ENCODE measurements around the gene LPCAT1.
"Not testable (repeated sequence)": the region's sequence is repeated elsewhere in the genome, so short reads cannot be mapped to it uniquely, and the experiment has no call there.

The LPCAT1 gene

DNA sequence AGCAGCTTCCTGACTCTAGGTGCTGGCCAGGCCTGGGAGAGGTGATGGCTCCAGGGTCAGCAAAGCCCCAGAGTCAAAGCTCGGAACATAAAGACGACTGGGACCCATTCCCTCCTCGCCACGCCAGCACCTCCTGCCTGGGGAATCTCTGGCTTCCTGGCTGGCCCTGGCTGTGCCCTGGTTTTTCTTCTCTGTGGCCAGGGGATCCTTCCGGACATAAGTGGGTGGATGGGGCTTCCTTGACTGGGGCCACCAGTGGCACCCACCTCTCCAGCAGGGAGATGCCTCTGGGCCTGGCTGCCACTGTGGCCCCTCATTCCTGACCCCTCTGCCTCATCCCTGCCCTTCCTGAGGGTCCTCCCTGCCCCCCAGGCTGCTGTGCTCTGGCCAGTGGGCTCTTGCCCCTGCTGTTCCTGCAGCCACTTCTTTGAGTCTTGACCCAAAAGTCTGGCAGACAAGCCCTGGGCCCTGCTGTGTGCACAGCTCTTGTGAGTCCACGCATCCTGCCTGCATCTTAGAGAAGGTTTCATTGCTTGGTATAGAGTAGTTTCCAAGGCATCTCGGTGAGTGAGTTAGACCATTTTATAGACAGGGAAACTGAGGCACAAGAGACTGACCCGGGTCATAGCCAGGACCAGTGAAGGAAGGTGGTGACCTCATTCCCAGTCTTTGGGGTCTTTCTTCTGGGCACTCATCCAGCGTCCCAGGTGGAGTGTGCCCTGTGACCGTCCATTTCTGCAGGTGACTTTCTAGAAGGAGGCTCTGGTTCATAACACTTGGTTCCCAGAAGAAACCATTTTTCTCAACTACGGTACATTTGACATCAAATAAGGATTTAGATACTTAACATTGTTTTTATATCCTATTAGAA is 17.3 kb upstream of the LPCAT1 start:
- DNase-seq = no peak

DNA sequence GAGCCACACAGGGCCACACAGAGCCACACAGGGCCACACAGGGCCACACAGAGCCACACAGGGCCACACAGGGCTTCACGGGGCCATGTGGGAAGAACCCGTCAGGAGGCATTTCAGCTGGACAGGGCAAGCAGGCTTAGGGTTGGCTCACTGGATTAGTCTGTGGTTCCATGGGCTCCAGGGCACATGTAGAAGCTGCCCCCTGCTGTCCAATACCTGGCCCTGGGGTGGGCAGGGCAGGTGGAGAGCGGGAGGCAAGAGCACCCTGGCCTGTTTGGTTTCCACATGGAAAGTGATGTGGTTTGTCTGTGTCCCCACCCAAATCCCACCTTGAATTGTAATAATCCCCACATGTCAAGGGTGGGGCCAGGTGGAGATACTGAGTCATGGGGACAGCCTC is 16.4 kb upstream of the LPCAT1 start:
- DNase-seq = no peak

DNA sequence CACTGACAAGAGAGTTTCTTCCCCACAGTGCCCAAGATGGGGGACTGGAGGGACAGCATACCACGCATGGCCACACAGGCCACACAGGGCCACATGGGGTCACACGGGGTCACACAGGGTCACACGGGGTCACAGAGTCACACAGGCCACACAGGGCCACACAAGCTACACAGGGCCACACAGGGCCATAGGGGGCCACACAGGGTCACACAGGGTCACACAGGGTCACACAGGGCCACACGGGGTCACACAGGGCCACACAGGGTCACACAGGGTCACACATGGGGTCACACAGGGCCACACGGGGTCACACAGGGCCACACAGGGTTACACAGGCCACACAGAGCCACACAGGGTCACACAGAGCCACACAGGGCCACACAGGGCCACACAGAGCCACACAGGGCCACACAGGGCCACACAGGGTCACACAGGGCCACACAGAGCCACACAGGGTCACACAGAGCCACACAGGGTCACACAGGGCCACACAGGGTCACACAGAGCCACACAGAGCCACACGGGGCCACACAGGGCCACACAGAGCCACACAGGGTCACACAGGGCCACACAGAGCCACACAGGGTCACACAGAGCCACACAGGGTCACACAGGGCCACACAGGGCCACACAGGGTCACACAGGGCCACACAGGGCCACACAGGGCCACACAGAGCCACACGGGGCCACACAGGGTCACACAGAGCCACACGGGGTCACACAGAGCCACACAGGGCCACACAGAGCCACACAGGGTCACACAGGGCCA is 15.8 kb upstream of the LPCAT1 start:
- DNase-seq = not testable (repeated sequence)

DNA sequence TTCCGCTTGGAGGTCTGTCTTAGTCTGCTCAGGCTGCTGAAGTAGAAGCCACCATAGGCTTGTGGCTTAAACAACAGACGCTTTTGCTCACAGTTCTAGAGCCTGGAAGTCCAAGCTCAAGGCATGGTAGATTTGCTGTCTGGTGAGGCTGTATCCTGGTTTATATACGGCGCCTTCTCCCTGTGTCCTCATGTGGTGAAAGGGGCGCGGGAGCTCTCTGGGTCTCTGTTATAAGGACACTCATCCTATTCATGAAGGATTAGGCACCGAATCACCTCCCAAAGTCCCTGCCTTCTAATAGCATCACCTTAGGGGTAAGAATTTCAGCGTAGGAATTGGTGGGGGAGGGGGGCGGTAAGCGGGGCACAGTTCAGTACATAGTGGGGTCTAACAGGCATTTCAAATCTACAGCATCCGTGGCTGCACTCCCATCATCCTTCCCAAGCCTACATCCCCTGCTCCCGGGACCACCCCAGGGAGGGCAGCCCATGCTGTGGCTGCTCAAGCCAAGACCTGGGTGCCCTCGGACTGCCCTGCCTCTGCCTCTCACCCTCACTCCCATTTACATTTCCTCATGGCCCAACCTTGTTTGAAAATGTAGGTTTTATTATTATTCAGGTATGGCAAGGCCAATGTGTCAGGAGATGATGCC is 15.1 kb upstream of the LPCAT1 start:
- DNase-seq = no peak

DNA sequence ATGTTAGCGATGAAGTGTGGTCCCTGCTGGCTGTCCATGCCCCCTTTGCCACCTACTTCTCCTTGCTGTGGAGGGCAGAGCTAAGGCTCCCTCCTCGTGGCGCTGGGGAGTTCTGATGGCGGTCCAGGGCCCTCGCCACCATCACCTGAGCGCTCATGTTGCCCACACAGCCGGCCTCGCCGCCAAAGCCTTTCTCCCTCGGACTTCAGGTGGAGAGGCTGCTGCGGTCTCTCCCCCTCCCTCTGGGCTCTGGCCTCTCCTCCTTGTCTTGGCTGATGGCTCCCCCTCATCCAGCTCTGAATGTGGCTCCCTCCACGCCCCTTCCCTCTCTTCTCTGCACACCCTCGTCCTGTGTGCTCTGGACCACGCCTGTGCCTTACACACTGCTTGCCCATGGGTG is 14.5 kb upstream of the LPCAT1 start:
- no peak for DNase-seq

DNA sequence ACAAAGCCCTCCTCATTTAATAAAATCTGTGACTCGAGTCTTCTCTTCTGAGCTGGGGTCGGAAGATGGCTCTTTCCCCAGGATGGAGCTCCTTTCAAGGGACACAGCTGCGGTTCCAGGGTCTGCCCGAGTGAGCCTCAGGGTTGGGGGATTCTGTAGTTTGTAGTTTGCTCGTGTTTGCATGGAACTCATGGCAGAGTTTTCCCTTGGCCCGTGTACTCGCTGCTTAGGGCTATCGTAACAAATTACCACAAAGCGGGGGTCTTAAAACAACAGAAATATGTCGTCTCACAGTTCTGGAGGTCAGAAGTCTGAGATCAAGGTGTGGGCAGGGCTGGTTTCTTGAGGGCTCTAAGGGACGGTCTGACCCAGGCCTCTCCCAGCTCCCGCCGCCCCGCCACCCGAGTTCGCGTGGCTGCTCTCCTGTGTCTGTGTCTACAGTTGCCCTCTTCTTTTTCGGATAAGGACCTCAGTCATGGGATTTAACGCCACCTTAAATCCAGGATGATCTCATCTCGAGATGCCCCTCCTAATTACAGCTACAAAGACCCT is 13.9 kb upstream of the LPCAT1 start:
- no peak for DNase-seq

DNA sequence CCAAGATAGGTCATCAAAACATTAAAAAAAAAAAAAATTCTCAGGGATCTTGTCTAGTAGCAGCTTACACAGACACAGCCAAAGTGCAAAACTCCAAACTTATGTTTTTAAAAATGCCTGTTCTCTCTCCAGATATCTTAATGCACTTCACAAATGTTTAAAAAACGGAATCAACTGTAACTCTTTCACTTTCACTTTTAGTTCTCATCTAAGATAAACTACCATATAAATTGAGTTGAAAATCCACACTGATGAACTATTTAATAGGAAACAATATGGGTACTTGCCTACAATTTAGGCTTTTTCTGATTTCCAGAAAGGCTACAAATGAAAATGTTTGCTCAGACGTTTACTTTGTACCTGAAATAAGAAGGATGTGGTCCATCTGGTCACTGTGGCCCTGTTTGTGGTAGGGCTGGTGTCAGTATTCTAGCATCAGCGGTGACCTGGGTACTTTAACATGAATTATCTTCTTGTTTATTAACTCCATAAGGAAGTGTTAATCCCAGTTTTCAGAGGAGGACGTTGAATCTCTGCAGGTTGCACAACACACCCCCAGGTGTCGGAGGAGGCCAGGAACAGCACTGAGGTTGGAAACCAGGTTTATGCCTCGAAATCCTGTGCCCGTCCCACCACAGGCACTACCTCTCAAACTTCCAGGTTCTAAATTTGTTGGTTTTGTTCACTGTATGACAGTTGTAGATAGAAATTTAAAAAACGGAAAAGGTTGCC is 13.3 kb upstream of the LPCAT1 start:
- DNase-seq = no peak

DNA sequence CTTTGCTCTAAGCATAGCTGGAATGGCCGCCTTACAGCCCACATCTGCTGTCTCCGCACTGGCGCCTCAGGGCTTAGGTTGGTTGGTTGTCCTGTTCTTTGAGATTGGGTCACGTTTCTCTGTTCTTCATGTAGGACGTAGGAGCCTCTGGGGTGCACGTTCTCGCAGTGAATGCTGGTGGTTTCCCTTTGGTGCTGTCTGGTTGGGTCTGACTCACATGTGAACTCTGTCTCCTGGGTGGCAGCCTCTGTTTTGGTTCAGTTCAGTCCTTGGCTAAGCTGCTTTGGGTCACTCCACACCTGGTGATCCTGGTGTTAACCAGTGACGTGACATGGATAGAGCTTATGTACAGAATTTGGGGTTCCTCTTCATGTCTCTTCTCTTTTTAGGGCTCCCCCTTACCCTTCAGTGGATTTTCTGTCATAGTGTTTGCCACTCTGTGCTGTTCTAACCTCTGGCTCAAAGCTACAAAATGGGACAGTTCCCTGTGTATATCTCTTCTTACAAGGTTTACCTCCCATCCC is 12.6 kb upstream of the LPCAT1 start:
- no peak for DNase-seq

DNA sequence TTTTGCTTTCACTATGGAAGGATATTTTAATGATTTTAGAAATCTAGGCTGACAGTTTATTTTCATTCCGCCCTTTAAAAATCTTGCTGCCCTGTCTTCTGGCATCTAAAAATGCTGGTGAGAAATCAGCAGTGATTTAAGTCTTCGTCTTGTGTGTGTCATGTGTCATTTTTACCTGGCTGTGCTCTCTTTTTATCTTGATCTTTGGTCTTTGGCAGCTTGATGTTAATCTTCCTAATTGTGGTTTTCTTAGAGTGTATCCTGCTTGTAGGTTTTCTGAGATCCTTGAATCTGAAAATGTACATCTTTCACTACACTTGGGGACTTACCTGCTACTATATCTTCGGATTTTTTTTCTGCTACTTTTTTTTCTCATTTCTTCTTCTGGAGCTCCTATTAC is 11.9 kb upstream of the LPCAT1 start:
- DNase-seq = no peak

DNA sequence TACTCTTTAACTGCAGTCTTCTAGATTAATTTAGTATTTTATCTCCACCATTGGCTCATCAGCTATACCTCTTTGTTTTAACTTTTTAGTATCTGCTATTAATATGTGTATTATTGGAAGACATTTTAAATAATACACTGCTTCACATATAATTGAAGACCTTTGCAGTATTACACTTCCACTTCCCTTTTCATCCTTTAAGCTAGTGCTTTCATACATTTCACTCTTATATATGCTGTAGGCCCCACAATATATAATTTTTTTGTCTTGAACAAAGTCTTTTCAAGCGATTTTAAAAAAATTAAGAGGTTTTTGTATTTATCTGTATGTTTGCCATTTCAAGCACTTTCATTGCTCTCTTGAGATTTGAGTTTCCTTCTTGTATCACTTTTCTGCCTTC is 8.6 kb upstream of the LPCAT1 start:
- no peak for DNase-seq

DNA sequence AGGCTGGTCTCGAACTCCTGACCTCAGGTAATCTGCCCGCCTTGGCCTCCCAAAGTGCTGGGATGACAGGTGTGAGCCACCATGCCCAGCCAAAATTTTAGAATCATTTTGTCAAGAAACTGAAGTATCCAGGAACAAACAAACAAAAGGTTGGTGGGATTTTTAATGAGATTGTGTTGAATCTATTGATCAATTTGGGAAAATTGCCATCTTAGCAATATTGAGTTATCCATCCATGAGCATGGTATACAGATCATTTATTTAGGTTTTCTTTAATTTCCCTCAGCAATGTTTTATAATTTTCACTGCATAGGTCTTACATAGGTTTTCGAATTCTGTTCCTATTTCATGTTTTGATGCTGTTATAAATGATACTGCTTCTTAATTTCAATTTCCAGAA is 5.7 kb upstream of the LPCAT1 start:
- DNase-seq = no peak

DNA sequence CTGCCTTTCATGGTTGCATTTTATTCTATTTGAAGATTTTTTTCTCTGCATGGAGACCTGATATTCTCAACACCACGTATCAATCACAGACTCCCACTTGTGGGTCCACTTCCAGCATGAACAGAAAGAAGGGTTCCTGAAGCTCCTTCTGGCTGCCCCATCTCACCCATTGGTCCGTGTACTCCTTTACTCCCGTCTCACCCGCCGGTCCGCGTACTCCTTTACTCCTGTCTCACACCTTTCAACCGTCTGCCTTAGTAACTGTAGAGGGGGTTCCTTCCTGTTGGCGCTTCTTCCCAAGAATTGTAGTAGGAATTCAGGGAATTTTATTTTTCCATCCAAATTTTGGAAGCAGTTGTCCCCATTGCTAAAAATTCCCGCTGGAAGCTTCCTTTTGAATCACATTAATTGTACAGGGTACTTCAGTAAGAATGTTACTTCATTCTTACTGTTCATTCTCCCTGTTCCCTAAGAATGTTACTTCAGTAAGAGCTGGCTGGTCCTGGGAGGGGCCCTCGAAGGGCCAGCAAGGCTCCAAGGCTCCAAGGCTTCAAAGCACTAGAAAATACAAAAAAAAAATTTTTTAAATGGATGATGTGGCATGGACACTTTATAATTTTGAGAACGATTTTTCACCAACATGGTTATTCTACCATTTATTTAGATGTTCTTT is 3.9 kb upstream of the LPCAT1 start:
- DNase-seq = no peak

DNA sequence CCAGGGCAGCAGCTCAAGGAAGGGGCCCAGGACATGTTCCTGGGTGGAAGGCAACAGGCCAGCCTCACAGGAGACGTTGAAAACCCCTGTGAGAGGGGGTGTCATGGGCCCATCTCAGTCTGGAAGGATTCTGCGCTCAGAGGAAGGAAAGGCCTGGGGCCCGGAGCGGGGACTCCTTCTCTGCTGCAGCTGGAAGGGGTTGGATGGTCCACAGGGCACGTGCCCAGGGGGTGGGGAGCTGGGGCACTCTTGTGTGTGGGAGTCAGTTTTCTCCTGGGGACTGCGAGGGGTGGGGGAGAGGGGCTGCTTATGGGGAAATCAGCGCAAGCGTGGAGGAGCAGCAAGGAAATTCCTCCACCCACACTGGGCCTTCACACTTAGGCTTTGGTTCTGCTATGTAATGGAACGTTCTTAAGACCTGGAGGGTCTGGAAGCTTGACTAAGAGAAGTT is 2.9 kb upstream of the LPCAT1 start:
- no peak for DNase-seq

DNA sequence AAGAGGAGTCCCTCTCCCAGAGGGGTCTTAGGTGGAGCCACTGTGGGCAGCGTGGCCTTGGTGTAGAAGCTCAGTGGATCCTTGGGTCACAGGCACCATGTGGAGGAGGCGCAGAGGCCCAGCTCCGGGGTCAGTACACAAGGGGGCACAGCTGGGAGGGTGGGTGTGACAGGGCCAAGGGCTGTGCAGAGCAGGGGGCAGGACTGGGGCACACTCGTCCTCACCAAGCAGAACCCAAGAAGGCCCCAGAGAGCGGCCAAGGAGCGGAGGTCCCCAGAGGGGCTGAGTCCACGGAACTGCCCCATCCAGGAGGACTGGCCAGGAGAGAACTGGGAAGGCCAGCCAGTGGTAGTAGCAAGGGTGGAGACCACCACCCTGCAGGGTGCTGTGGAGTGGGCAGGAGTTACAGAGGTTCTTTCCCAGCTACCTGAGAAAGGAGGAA is 2.5 kb upstream of the LPCAT1 start:
- no peak for DNase-seq

DNA sequence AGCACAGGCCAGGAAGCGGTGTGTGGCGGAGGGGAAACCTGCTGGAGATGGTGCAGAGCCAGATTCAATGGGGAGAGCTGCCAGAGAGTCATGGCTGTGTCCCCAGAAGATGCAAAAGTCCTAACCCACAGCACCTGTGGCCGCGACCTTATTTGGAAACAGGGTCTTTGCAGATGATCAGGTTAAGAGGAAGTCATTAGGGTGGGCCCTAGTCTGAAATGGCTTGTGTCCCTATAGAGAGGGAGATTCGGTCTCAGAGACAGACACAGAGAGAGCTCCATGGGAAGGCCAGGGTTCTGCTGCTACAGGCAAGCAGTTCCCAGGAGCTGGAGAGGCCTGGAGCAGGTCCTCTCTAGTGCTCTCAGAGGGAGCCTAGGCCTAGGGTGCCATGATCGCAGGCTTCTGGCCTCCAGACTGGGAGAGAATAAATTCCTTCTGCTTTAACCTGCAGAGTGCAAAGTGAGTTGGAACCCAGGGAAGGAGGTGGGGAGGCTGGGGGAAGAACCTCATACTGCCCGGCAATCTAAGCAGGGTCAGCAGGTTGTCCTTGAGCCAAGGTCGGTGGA is 1.9 kb upstream of the LPCAT1 start:
- DNase-seq = no peak

DNA sequence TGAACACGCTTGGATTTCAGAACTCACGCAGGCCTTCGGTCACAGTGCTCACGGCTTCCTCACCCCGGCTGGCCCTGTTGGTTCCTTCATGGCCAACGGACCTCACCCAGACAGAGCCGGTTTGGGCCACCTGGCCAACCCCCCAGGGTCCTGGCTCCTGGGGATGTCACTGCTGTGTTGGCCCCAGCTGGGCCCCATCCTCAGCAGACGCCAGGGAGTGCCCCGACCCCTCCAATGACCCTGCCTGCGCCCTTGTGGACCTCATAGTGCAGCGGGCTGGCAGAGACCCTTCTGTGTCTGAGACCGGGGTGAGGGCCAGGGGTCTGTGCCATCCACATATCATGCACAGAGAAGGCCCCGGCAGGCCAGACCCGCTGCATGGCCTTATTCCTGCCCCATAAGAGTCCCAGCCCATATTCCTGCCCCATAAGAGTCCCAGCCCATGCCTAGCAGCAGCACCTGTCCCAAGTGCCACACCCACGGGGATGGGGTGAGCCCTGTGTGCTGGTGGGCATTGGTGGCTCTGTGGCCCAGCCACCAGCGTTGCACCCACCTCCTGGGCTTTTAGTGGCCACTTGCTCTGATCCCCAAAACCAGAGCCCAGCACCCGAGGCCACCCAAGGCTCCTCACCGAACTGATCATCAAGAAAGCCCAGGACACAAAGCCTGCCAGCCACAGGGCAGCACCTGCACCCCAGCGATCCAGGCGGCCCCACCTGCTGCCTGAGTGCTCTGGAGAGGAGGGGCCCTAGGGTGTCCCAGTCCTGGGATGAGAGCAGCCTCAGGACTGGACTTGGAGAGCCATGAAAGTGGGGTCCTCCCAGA is 1.3 kb upstream of the LPCAT1 start:
- no peak for DNase-seq

DNA sequence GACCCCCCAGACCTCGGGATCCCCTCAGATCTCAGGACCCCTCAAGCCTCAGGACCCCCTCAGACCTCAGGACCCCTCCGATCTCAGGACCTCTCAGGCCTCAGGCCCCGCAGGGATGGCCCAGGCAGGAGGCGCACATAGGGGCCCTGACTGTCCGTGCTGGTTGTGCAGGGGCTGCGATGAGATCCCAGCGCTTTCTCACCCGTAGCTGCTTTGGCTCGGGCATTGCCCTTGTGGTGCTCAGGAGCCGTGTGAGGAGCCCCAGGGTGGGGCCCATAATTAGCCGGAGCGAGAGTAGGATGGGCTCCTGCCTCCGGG is 680 bp upstream of the LPCAT1 start:
- no peak for DNase-seq

DNA sequence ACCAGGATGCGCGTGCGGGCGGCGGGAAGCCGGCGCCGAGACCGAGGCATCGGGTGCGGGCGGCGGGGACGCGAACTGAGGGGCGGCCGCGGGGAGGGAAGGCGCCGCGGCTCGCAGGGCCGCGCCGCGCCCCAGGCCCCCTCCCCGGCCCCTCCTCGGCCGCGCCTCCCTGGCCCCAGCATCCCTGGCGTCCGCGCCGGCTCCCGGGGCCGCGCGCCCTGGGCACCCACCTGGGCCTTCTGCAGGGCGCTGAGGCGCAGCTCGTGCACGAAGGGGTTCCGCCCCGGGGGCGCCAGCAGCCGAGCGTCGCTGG is 324 bp downstream of the LPCAT1 start:
- DNase-seq = no peak

DNA sequence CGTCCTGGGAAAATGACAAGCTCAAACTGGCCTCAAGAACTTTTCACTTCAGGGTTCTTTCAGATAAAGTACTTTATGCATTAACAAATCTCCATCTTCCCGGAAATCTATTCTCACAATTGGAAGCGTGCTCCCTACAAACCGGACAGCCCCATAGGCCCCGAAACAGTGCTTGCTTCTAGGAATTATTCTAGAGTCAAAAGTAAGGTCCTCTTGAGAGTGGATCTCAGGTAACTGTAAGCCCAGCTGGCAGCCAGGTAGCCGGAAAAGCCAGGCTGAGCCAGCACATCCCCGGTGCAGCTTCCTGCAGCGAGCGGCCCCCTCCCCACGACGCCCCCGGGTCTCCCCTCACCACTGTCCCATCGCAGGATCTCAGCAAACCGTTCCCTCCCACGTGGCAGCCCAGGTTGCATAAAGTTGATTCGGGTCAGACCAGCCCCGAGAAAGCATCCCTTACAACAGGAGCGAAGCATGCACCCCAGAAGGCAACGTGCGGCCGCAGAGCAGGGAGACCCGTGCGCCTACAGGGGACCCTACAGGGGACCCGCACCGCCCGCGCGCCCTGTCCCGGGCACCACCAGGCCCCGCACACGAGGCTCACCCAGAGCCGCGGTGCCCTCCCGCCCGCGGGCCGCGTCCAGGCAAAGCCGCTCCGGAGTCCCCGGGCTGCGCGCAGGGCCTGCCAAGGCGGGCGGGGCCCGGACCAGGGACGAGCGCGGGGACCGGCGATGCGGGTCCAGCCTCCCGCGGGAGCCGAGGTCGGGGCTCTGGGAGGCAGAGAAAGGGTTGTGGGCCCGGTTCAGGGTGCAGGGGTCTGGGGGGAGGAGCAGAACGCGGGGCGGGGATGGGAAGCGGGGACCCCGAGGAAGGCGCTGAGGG is 920 bp downstream of the LPCAT1 start:
- DNase-seq = no peak
